ENCODE data around the gene PLAAT4. TPM values are rescaled to one million over a fixed set of nuclear protein-coding genes. Genes with fewer than 3 reads are reported as not detected.

The PLAAT4 gene
- total RNA-seq, 1 experiment from 2014 or later: 0.52 TPM

- TF ChIP-seq YY1 (IDR thresholded peaks at IDR 0.05; ENCODE audit: extremely low read depth, insufficient replicate concordance, low read depth, low read length): no peak
- TF ChIP-seq POLR2AphosphoS5 (IDR thresholded peaks at IDR 0.05; ENCODE audit: low read depth, low read length): no peak
- no peak for TF ChIP-seq ZNF274 (IDR thresholded peaks at IDR 0.05; ENCODE audit: low read depth, low read length)
- no peak for TF ChIP-seq CTCF (IDR thresholded peaks at IDR 0.05 in 2 of 3, conservative IDR thresholded peaks at IDR 0.05 in 1 of 3; ENCODE audit: borderline replicate concordance in 1 of 3, insufficient read depth in 1 of 3, low read depth in 2 of 3, low read length in 2 of 3)
- no peak for TF ChIP-seq ZFX (IDR thresholded peaks at IDR 0.05)
- no peak for TF ChIP-seq ZBTB33 (IDR thresholded peaks at IDR 0.05; ENCODE audit: extremely low read depth, insufficient replicate concordance, low read length)
- TF ChIP-seq EGR1 (IDR thresholded peaks at IDR 0.05; ENCODE audit: low read depth): no peak
- no peak for TF ChIP-seq CEBPB (IDR thresholded peaks at IDR 0.05; ENCODE audit: low read depth)
Measured at GRCh38 chr11:63551889-63552266, 15.3 kb downstream of the PLAAT4 start (continued).

GRCh38 chr11:63552921-63553320 is 16.3 kb downstream of the PLAAT4 start:
- no TSS peak for BruUV-seq (replicated peaks)
- Histone ChIP-seq H3K9me2 (ENCODE audit: insufficient read depth) (no peaks in the 10 kb centered on the region), H3K27me3 (ENCODE audit: insufficient read depth, low read length) (no peaks in the 10 kb centered on the region), H3K4me2 (ENCODE audit: low read length) (no peak overlapping the region), H3K9ac (ENCODE audit: low read length) (no peak overlapping the region), H3K4me1 (ENCODE audit: control insufficient read depth in 1 of 2, insufficient read depth in 2 of 2, low read length in 2 of 2) (no peaks in the 10 kb centered on the region), H3K9me3 (ENCODE audit: control insufficient read depth in 1 of 2, insufficient read depth in 1 of 2, low read depth in 1 of 2, low read length in 2 of 2) (no peaks in the 10 kb centered on the region), H3K36me3 (ENCODE audit: control insufficient read depth in 1 of 2, insufficient read depth in 2 of 2, low read length in 2 of 2) (no peaks in the 10 kb centered on the region), H3K4me3 (replicated peaks in 1 of 2; ENCODE audit: low read depth in 1 of 2, low read length in 2 of 2) (no peak overlapping the region), H4K20me1 (ENCODE audit: insufficient read depth) (no peaks in the 10 kb centered on the region), H3K27ac (ENCODE audit: low read depth, low read length) (no peak overlapping the region), H3K79me2 (ENCODE audit: insufficient read depth, low read length) (no peaks in the 10 kb centered on the region), H2AFZ (ENCODE audit: low read depth, low read length, poor library complexity, severe bottlenecking) (no peak overlapping the region)
- no peak for DNase-seq (ENCODE audit: low read depth, low spot score)
- ChIA-PET CTCF (no interaction called here), POLR2A (interaction anchor here (0.6 kb wide), 1 partner anchor 364 kb away, joined by 3 read pairs; the partner anchor contains the start of gene RCOR2), RAD21 (ENCODE audit: low non-redundant PET in 1 of 2, low total read pairs in 2 of 2, uncharacterized antibody in 2 of 2, unreplicated experiment in 2 of 2) (no interaction called here)
- intact Hi-C loops (cut with micrococcal nuclease): no loop called here
- no peak for ATAC-seq
- TF ChIP-seq FOSL1 (IDR thresholded peaks at IDR 0.05; ENCODE audit: low read depth): no peak
- TF ChIP-seq TCF7L2 (IDR thresholded peaks at IDR 0.05; ENCODE audit: borderline replicate concordance, extremely low read depth, insufficient read depth, insufficient read length): no peak
- TF ChIP-seq EZH2 (IDR thresholded peaks at IDR 0.05): no peak
- no peak for TF ChIP-seq ATF3 (IDR thresholded peaks at IDR 0.05)
- no peak for TF ChIP-seq ZNF274 (IDR thresholded peaks at IDR 0.05; ENCODE audit: low read depth, low read length)
- TF ChIP-seq MAX (IDR thresholded peaks at IDR 0.05): no peak
- TF ChIP-seq CEBPB (IDR thresholded peaks at IDR 0.05; ENCODE audit: low read depth): no peak
- no peak for TF ChIP-seq SIN3A (IDR thresholded peaks at IDR 0.05; ENCODE audit: low read depth)
- TF ChIP-seq POLR2A (IDR thresholded peaks at IDR 0.05; ENCODE audit: borderline replicate concordance, extremely low read depth, insufficient read depth, insufficient read length): no peak
- no peak for TF ChIP-seq ZBTB33 (IDR thresholded peaks at IDR 0.05; ENCODE audit: extremely low read depth, insufficient replicate concordance, low read length)
- no peak for TF ChIP-seq EZH2phosphoT487 (IDR thresholded peaks at IDR 0.05; ENCODE audit: borderline replicate concordance)
